HG02588 (cell line): ENCODE data around the gene BPIFB2.
A peak's percentile ranks its signal among the peaks of the same experiment; 100 is the strongest.
"Not testable (repeated sequence)": the region's sequence is repeated elsewhere in the genome, so short reads cannot be mapped to it uniquely, and the experiment has no call there.

Source experiments
- ATAC-seq: cut with Tn5 transposase; IDR thresholded peaks from one replicate; pipeline ENCODE4 v1.9.1; 2021; ENCODE audit warnings: mild to moderate bottlenecking, moderate library complexity; ENCODE audit not compliant: unreplicated experiment

BPIFB2 gene

GRCh38 chr20:32970115-32970972 lies 37.2 kb upstream of the BPIFB2 start:
- no peak for ATAC-seq

DNA sequence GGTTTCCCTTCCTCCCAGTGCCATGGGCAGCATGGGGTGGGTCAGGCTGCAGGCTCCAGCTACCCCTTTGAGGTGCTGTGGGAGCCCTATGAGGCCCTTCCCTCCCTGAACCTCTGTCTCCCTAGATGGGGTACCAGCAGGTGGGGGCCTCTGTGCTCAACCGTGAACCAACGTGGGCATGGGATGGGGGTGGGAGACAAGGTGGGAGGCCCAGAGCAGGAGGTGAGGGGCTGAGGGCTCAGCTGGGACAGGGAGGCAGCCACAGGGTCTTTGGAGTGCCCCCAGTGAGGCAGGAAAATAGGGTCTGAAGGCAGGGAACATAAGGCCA lies 36.6 kb upstream of the BPIFB2 start:
- no peak for ATAC-seq

GRCh38 chr20:32971703-32972161 lies 35.8 kb upstream of the BPIFB2 start:
- ATAC-seq: peak; percentile 11

DNA sequence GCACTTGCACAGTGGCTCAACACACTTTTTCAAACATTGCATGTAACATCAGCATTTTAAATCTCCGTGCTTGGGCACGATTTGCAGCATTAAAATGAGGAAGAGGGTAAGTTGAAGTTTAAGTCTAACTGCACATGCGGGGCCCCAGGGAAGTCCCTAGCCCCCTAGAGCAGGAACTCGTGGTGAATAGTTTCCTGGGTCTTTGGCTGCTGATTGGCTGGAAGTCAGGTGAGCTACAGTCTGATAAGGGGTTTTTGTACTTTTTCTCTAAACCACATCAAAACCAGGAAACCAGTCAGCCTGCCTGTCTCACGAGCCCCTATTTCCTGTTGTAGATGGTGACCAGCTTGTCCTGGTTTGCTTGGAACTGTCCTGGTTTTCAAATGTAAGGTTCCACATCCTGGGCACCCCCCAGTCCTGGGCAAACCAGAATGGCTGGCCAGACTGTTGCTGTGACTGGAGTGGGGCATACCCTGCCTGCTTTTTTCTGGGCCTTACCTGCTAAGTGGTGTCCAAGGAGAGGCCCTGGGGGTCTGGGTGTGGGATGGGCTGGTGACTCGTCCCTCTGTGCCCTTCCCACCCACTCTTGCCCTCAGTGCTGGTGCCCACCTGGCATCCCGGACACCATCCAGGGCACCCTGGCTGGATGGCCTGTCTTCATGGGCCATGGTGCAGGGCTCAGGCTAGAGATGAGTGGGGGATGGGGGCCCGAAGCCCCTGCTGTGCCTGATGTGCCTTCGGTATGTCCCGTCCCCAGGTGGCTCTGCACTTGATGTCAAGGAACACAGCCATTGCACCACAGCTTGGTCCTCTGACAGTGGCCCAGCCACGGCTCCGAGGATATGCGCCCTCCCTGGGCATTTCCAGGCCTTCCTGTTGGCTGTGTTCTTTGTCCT lies 35.1 kb upstream of the BPIFB2 start:
- peak; percentile 80 for ATAC-seq

GRCh38 chr20:32973077-32973717 lies 34.3 kb upstream of the BPIFB2 start:
- ATAC-seq: no peak

DNA sequence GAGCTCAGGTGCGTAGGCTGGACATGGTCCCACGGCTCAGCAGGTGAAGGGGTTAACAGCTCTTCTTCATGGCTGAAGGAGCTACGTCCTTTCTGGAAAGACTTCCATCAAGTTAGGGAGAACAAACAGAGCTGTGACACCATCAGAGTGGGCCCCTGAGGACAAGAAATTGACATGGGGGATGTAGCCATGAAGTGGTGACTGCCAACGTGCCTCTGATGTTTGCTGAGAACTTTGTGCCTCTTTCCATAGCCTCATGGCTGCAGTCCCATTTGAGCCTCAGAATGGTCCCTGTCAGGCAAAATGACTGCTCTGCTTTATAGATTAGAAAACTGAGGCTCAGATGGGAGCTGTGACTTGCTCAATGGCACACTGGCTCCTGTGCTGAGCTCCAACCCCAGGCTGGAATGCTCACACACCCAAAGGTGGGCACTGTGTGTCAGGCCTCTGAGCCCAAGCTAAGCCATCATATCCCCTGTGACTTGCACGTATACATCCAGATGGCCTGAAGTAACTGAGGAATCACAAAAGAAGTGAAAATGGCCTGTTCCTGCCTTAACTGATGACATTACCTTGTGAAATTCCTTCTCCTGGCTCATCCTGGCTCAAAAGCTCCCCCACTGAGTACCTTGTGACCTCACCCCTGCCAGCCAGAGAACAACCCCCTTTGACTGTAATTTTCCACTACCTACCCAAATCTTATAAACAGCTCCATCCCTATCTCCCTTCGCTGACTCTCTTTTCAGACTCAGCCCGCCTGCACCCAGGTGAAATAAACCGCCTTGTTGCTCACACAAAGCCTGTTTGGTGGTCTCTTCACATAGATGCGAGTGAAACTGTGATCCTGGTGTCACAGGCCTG lies 33.1 kb upstream of the BPIFB2 start:
- ATAC-seq: not testable (repeated sequence)

- not testable (repeated sequence) for ATAC-seq
These were observed 32.4 kb upstream of the BPIFB2 start for GRCh38 chr20:32975121-32975520.

DNA sequence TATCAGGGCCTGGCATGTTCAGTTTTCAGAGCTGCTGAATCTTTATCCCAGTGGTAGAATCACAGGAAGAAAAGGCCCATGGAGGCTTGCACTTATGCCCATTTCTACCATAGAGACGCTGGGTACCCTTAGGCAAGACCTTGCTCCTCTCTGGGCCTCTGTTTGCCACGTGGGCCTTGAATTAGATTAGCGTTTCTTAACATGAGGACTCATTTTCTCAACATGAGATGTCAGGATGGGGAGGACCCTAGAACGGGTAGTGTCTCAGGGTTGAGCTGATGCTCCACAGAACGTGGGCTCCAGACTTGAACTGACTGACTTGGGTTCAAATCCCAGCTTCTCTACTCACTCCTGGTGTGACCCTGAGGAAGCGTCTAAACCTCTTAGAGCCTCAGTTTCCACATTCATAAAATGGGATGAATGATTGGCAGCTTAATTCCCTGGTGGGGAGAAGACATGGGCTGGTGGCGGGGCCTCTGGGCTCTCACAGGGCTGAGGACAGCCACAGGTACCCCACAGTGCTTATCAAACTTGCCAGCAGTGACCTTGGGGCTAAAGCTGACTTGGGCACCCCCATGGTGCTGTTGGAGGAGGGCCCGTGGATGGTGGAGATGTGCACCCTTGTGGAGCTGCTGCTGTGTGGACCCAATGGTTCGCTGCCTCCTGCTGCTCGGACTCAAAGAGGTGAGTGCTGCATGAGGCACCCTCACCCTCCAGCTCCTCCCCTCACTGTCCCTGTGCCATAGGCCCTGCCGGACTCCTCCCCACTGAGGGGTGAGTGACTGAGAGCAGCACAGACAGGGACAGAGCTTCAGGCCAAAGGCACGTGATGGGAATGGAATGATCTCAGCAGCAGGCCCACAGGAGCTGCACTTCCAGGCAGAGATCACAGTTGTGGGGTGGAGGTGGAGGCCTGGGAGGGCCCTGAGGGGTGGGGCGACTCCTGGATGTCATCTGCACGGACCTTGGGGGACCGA lies 31.5 kb upstream of the BPIFB2 start:
- no peak for ATAC-seq

- ATAC-seq: no peak
These were observed 30.8 kb upstream of the BPIFB2 start for GRCh38 chr20:32976746-32977145.

- no peak for ATAC-seq
These were observed 30.1 kb upstream of the BPIFB2 start for GRCh38 chr20:32977281-32978008.

DNA sequence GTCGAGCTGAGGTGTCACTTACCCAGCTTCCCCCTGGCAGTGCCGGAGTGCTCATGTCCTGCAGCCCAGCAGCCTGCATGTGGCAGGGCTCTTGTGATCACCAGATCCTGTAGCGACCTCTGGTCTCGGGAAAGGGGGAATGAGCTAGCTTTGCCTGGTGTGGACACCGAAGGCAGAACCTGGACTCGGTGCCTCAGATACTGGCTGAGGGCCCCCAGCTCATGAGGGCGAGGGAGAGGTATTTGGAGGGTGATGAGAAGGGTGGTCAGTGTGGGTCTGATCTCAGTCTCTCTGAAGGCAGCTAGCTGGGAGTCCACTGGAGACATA lies 29.5 kb upstream of the BPIFB2 start:
- ATAC-seq: no peak

DNA sequence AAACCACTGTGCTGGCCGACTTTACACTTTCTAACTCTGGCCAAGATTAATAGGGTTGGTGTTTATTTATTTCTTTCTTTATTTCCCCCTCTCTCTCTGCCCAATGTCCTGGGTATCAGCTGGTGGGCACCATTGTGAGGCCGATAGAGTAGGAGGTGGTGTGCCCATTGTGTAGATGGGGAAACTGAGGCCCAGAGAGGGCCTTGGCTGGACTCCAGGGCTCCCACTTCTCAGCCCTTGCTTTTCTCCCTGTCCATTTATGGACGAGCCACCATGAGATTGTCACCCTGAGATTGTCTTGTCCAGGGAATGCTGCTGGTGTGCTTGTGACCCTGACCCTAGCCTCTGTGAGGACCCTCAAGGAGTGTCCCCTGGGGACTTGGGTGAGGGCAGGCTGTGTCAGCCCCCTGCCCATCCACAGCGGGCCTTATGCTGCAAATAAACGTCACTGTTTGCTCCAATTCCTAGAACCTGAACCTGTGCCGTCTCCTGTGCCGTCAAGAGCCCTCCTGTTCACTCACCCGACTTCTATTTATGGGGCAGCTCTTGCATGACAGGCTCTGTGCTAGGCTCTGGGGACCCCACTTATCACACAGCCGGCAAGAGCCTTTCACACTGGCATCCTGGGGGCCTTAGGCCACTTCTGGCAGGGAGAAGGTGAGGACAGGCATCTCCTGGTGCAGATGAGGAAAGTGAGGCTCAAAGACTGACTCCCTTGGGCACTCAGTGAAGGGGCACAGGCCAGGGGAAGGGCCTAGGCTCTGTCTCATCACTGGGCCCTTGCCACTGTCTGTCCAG lies 28.1 kb upstream of the BPIFB2 start:
- no peak for ATAC-seq

DNA sequence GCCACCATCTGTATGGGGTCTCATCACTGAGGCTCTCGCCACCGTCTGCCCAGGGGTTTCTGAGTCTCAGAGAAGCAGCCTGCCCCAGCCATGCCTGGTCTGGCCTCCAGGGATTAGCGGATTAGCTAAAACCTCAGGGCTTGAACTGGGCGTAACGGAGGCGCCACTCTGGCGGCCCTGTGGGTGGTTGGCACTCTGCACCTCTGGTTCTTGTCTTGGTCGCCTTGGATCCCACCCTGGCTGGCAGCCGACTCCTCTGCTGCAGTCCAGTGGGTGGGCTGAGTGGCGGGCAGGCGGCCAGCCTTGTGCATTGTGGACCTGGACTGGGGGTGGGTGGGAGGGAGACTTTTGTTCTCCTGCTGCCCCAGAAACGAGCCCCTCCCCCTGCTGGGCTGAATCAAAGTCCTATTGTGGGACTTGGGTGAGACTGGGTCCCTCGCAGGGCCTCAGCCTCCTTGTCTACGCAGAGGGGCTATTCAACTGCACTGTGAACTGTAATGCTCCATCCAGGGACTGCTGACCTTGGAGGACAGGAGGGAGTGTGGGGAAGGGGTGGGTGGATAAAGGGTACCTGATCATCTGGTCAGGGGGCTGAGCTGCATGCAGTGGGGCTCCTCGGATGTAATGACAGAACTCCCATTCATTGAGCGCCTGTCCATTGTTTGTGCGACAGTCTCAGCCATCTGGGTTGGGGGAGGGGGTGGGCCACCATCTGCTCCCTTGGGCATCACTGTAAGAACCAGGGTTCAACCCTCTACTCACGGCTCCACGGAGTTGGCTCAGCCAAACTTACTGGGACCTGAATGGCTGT lies 27.2 kb upstream of the BPIFB2 start:
- ATAC-seq: no peak

DNA sequence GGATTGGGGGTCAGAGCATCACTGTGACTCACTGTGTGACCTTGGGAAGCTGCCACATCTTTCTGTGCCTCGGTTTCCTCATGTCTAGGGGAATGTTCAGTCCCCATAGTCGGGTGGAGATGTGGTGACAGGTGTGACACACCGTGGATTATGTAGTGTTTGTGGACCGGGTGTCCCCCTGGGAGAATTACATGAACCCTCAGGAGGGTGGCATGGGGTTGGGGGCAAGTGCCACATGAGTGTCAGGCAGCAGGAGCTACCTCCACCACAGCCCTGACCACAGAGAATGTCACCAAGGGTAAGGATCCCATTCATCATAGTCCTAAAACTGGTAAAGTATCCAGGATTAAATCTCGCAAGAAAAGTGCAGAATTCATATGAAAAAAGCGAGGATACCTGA lies 26.5 kb upstream of the BPIFB2 start:
- ATAC-seq: no peak

GRCh38 chr20:32982617-32983458 lies 24.7 kb upstream of the BPIFB2 start:
- no peak for ATAC-seq

DNA sequence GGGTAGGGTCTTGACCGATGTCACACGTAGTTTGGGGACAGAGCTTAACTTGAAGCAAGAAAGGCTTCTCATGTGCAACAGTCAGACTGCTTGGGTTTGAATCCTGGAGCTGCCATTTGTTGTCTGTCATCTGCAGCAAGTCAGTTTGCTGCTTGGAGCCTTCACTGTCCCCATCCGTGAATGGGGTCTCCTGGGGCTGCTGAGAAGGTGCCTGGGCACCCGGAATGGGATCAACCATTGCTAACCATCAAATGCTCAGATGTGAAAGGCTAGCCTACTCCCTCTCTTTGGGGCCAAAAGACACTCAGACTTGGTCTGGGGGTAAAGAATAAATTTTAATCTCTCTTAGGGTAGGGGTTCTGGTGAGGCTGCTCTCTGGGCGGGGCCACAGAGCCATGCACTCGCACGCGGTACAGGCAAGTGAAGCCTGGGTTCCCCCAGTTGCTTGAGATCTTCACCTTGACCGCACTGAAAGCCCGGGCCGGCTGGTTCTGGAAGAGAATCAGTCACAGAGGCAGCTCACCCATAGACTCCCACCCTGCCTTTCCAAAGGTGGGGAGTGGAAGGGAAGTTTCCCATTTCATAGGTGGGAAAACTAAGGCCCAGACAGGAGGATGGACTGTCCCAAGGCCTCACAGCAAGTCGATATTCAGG lies 23.9 kb upstream of the BPIFB2 start:
- ATAC-seq: no peak
